Measurements from ENCODE around the gene NOP14.
"Not testable (repeated sequence)": the region's sequence is repeated elsewhere in the genome, so short reads cannot be mapped to it uniquely, and the experiment has no call there.

The NOP14 gene

GRCh38 chr4:2996415-2996814 is 33.2 kb upstream of the NOP14 start:
- ChIA-PET POLR2A (interaction anchor here (1.0 kb wide), 1 partner anchor 33 kb away, joined by 5 read pairs; the partner anchor contains the start of genes GRK4 and NOP14), CTCF (interaction anchor here (0.8 to 0.9 kb wide), 2 partner anchors 13 to 17 kb away, joined by 3 to 8 read pairs; no protein-coding TSS in a partner anchor)
- no peak for TF ChIP-seq ARNT (IDR thresholded peaks at IDR 0.05)
- no peak for TF ChIP-seq FOXA1 (IDR thresholded peaks at IDR 0.05)
- no peak for DNase-seq (ENCODE audit: extremely low spot score)

- ChIA-PET CTCF (interaction anchor here (0.9 kb wide), 1 partner anchor 18 kb away, joined by 3 read pairs; no protein-coding TSS in a partner anchor), POLR2A (interaction anchor here (0.7 to 1.0 kb wide), 2 partner anchors 33 to 42 kb away, joined by 3 to 5 read pairs; partner anchors contain the start of genes GRK4 and NOP14)
- TF ChIP-seq ZNF384 (IDR thresholded peaks at IDR 0.05) = no peak
- no peak for TF ChIP-seq SP1 (IDR thresholded peaks at IDR 0.05)
- no peak for TF ChIP-seq NFRKB (IDR thresholded peaks at IDR 0.05)
- TF ChIP-seq ARNT (IDR thresholded peaks at IDR 0.05) = no peak
- TF ChIP-seq TARDBP (IDR thresholded peaks at IDR 0.05) = no peak
- no peak for TF ChIP-seq L3MBTL2 (conservative IDR thresholded peaks at IDR 0.05)
- no peak for TF ChIP-seq BHLHE40 (IDR thresholded peaks at IDR 0.05; ENCODE audit: borderline replicate concordance)
- TF ChIP-seq ELF4 (IDR thresholded peaks at IDR 0.05) = no peak
- no peak for TF ChIP-seq FOXM1 (IDR thresholded peaks at IDR 0.05; ENCODE audit: borderline replicate concordance)
- no peak for TF ChIP-seq FOXA1 (IDR thresholded peaks at IDR 0.05)
- TF ChIP-seq LEF1 (IDR thresholded peaks at IDR 0.05; ENCODE audit: borderline replicate concordance) = no peak
- no peak for TF ChIP-seq PKNOX1 (IDR thresholded peaks at IDR 0.05)
- TF ChIP-seq HDGF (IDR thresholded peaks at IDR 0.05; ENCODE audit: borderline replicate concordance) = no peak
- no peak for TF ChIP-seq FOXK2 (IDR thresholded peaks at IDR 0.05)
- no peak for TF ChIP-seq CTBP1 (IDR thresholded peaks at IDR 0.05; ENCODE audit: borderline replicate concordance)
- no peak for TF ChIP-seq SUZ12 (IDR thresholded peaks at IDR 0.05)
- DNase-seq (ENCODE audit: extremely low spot score) = no peak
Observed at GRCh38 chr4:2995546-2996265, 32.5 kb upstream of the NOP14 start.

GRCh38 chr4:2994917-2995316 is 31.7 kb upstream of the NOP14 start:
- TF ChIP-seq ZNF384 (IDR thresholded peaks at IDR 0.05) = no peak
- TF ChIP-seq FOXA1 (IDR thresholded peaks at IDR 0.05) = no peak
- no peak for TF ChIP-seq FOXM1 (IDR thresholded peaks at IDR 0.05; ENCODE audit: borderline replicate concordance)
- no peak for TF ChIP-seq PKNOX1 (IDR thresholded peaks at IDR 0.05)
- ChIA-PET POLR2A (no interaction called here), CTCF (interaction anchor here (0.9 kb wide), 1 partner anchor 17 kb away, joined by 4 read pairs; no protein-coding TSS in a partner anchor)
- DNase-seq (ENCODE audit: extremely low spot score) = no peak

GRCh38 chr4:2991243-2991642 is 28.0 kb upstream of the NOP14 start:
- no peak for TF ChIP-seq LEF1 (IDR thresholded peaks at IDR 0.05; ENCODE audit: borderline replicate concordance)
- no peak for DNase-seq (ENCODE audit: extremely low spot score)
- ChIA-PET CTCF (interaction anchor here (1.0 kb wide), 1 partner anchor 13 kb away, joined by 4 read pairs; no protein-coding TSS in a partner anchor), POLR2A (no interaction called here)

- not testable (repeated sequence) for DNase-seq (ENCODE audit: extremely low spot score)
Observed at GRCh38 chr4:2983715-2984114, 20.5 kb upstream of the NOP14 start.

GRCh38 chr4:2982012-2982411 is 18.8 kb upstream of the NOP14 start:
- ChIA-PET CTCF (no interaction called here), POLR2A (no interaction called here)
- DNase-seq (ENCODE audit: extremely low spot score) = no peak
- TF ChIP-seq ZNF384 (IDR thresholded peaks at IDR 0.05) (no peak), NFRKB (IDR thresholded peaks at IDR 0.05) (no peak), HDGF (IDR thresholded peaks at IDR 0.05; ENCODE audit: borderline replicate concordance) (no peak), ARNT (IDR thresholded peaks at IDR 0.05) (no peak), ELF4 (IDR thresholded peaks at IDR 0.05) (no peak), L3MBTL2 (conservative IDR thresholded peaks at IDR 0.05) (no peak), SP1 (IDR thresholded peaks at IDR 0.05) (no peak), FOXK2 (IDR thresholded peaks at IDR 0.05) (no peak), PKNOX1 (IDR thresholded peaks at IDR 0.05) (no peak), CTBP1 (IDR thresholded peaks at IDR 0.05; ENCODE audit: borderline replicate concordance) (no peak)

More at GRCh38 chr4:2983715-2984114, 20.5 kb upstream of the NOP14 start:
- POLR2A ChIA-PET = not testable (repeated sequence)
- CTCF ChIA-PET = interaction anchor here (0.6 kb wide), 1 partner anchor 8 kb away, joined by 3 read pairs; no protein-coding TSS in a partner anchor

- CTCF ChIA-PET = interaction anchor here (1.3 kb wide), 1 partner anchor 55 kb away, joined by 3 read pairs; no protein-coding TSS in a partner anchor
Observed at GRCh38 chr4:2981256-2981819, 18.1 kb upstream of the NOP14 start.

More at GRCh38 chr4:2981256-2981819, 18.1 kb upstream of the NOP14 start:
- DNase-seq (ENCODE audit: extremely low spot score) = no peak
- TF ChIP-seq SP1 (IDR thresholded peaks at IDR 0.05) (no peak), CTBP1 (IDR thresholded peaks at IDR 0.05; ENCODE audit: borderline replicate concordance) (no peak)
- POLR2A ChIA-PET = interaction anchor here (1.9 kb wide), 1 partner anchor 18 kb away, joined by 6 read pairs; the partner anchor contains the start of genes GRK4 and NOP14
